Measurements from ENCODE around the gene NEK6. TPM values are rescaled to one million over a fixed set of nuclear protein-coding genes. Genes with fewer than 3 reads are reported as not detected.
A peak's percentile ranks its signal among the peaks of the same experiment; 100 is the strongest.

NEK6 gene
- 11.2 TPM for total RNA-seq

DNA sequence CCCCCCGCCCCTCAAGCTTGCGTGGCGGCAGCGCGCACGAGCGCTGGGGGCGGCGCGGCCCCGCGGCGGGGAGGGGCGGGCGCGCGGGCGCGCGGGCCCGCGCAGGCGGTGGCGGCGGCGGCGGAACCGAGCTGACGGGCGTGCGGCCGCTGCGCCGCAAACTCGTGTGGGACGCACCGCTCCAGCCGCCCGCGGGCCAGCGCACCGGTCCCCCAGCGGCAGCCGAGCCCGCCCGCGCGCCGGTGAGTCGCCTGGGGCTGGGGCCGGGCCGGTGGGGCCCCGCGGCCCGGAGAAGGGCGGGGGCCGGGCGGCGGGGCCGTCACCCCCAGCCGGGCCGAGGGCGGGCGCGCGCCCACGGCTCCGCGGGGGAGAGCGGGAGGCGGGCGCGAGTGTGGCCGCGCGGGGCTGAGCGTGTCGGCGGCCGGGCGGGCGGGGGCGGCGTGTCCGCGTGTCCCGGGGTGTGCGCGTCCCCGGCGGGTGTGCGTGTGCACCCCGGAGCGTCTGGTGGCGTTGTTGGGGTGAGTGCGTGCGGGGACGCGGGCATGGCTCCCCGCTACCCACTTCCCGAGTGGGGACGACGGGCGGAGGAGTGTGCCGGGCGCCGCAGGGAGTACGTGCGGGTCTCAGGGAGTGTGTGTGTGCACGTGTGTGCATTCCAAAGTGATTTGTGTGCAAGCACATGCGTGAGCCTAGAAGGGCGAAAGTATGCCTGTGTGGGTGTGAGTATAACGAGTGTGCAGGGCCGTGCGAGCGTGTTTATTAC is at the start of gene NEK6:
Gene NEK6 (plus strand): TSS at position 106 of the 763 bp plus-strand sequence. CDS start 44,016 bp downstream, outside the sequence.
- Histone ChIP-seq H3K9me3 (ENCODE audit: low read depth, low read length) (no peaks in the 10 kb centered on the region), H3K4me1 (ENCODE audit: insufficient read depth, low read length) (peaks cover 60% of the 10 kb centered on the region), H3K4me3 (ENCODE audit: low read length) (peak within 1 kb of the TSS; percentile 66), H3K27me3 (ENCODE audit: insufficient read depth, low read length) (no peaks in the 10 kb centered on the region)

GRCh38 chr9:124208571-124208970 is 49.2 kb upstream of the NEK6 start:
- H3K9me3 ChIP-seq (ENCODE audit: low read depth, low read length): no peaks in the 10 kb centered on the region
- H3K27me3 ChIP-seq (ENCODE audit: insufficient read depth, low read length): no peaks in the 10 kb centered on the region
- H3K4me1 ChIP-seq (ENCODE audit: insufficient read depth, low read length): peaks cover 77% of the 10 kb centered on the region
- no peak overlapping the region for H3K4me3 ChIP-seq (ENCODE audit: low read length)

DNA sequence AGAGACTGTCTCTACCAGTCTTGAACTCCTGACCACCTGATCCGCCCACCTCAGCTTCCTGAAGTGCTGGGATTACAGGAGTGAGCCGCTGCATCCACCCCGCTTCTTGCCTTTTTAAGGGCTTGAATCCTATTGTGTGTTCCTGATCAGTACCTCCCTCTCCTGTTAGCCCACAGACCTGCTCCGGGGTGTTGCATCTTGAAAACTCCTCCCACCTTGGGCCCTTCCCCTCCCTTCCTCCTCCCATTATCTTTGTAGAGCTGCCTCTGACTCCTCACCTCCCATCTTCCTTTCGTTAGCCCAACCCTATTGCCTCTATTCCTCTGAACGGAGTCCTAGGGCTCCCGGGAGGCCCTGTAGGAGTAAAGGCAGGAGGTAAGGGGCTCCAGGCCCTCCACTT is 48.5 kb upstream of the NEK6 start:
- peaks cover 77% of the 10 kb centered on the region for H3K4me1 ChIP-seq (ENCODE audit: insufficient read depth, low read length)
- no peak overlapping the region for H3K4me3 ChIP-seq (ENCODE audit: low read length)
- no peaks in the 10 kb centered on the region for H3K9me3 ChIP-seq (ENCODE audit: low read depth, low read length)
- H3K27me3 ChIP-seq (ENCODE audit: insufficient read depth, low read length): no peaks in the 10 kb centered on the region

- Histone ChIP-seq H3K4me3 (ENCODE audit: low read length) (no peak overlapping the region), H3K27me3 (ENCODE audit: insufficient read depth, low read length) (no peaks in the 10 kb centered on the region), H3K4me1 (ENCODE audit: insufficient read depth, low read length) (peaks cover 77% of the 10 kb centered on the region), H3K9me3 (ENCODE audit: low read depth, low read length) (no peaks in the 10 kb centered on the region)
Observed at GRCh38 chr9:124209774-124210173, 48.0 kb upstream of the NEK6 start.

- Histone ChIP-seq H3K4me1 (ENCODE audit: insufficient read depth, low read length) (peaks cover 77% of the 10 kb centered on the region), H3K9me3 (ENCODE audit: low read depth, low read length) (no peaks in the 10 kb centered on the region), H3K27me3 (ENCODE audit: insufficient read depth, low read length) (no peaks in the 10 kb centered on the region), H3K4me3 (ENCODE audit: low read length) (no peak overlapping the region)
Observed at GRCh38 chr9:124210697-124211096, 47.1 kb upstream of the NEK6 start.

- Histone ChIP-seq H3K4me3 (ENCODE audit: low read length) (no peak overlapping the region), H3K27me3 (ENCODE audit: insufficient read depth, low read length) (no peaks in the 10 kb centered on the region), H3K9me3 (ENCODE audit: low read depth, low read length) (no peaks in the 10 kb centered on the region), H3K4me1 (ENCODE audit: insufficient read depth, low read length) (peaks cover 77% of the 10 kb centered on the region)
Observed at GRCh38 chr9:124212381-124213050, 45.2 kb upstream of the NEK6 start.

DNA sequence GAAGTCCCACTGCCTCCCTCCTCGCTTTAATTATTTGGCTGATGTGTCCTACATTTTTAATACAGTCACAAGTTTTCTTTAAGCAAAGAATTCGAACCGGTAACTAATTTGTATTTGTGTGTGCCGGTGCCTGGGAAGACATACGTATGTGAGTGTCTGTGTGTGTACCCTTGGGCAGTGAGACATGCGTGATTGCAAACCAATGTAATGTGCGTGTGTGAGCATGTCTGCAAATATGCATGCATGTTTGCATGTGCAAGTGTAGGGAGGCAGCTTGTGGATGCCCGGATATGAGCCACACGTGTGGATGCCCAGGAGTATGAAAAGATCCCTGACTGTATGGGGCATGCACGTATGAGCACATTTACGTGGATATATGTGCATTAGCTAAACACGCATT is 44.4 kb upstream of the NEK6 start:
- Histone ChIP-seq H3K9me3 (ENCODE audit: low read depth, low read length) (no peaks in the 10 kb centered on the region), H3K4me1 (ENCODE audit: insufficient read depth, low read length) (peaks cover 77% of the 10 kb centered on the region), H3K4me3 (ENCODE audit: low read length) (no peak overlapping the region), H3K27me3 (ENCODE audit: insufficient read depth, low read length) (no peaks in the 10 kb centered on the region)

GRCh38 chr9:124214116-124214515 is 43.6 kb upstream of the NEK6 start:
- Histone ChIP-seq H3K27me3 (ENCODE audit: insufficient read depth, low read length) (no peaks in the 10 kb centered on the region), H3K4me1 (ENCODE audit: insufficient read depth, low read length) (peaks cover 77% of the 10 kb centered on the region), H3K4me3 (ENCODE audit: low read length) (no peak overlapping the region), H3K9me3 (ENCODE audit: low read depth, low read length) (no peaks in the 10 kb centered on the region)

- Histone ChIP-seq H3K9me3 (ENCODE audit: low read depth, low read length) (no peaks in the 10 kb centered on the region), H3K27me3 (ENCODE audit: insufficient read depth, low read length) (no peaks in the 10 kb centered on the region), H3K4me1 (ENCODE audit: insufficient read depth, low read length) (peaks cover 77% of the 10 kb centered on the region), H3K4me3 (ENCODE audit: low read length) (no peak overlapping the region)
Observed at GRCh38 chr9:124214596-124215367, 43.0 kb upstream of the NEK6 start.

DNA sequence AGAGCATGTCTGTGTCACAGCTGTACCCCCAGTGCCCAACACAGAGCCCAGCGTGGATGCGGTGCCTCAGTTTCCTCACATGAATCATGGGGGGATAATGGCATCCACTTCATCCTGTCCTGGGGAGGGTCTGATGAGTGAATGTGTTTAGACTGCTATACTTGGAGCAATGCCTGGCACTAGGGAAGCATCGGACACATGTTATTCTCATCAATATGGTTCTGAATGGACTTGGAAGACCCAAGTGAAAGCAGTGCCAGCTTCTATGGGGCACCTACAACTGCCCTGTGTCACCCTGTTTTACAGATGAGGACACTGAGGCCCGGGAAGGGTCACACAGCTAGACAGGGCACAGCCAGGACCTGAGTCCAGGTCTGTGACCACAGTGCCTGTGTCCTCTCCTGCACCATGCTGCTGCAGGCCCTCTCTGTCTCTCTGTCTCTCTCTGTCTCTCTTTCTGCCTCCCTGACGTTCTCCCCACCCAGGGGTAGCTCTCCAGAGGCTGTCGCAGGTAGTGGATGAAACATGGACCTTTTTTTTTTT is 42.3 kb upstream of the NEK6 start:
- Histone ChIP-seq H3K27me3 (ENCODE audit: insufficient read depth, low read length) (no peaks in the 10 kb centered on the region), H3K4me1 (ENCODE audit: insufficient read depth, low read length) (peaks cover 82% of the 10 kb centered on the region), H3K4me3 (ENCODE audit: low read length) (no peak overlapping the region), H3K9me3 (ENCODE audit: low read depth, low read length) (no peaks in the 10 kb centered on the region)

- no peaks in the 10 kb centered on the region for H3K9me3 ChIP-seq (ENCODE audit: low read depth, low read length)
- H3K27me3 ChIP-seq (ENCODE audit: insufficient read depth, low read length): no peaks in the 10 kb centered on the region
- no peak overlapping the region for H3K4me3 ChIP-seq (ENCODE audit: low read length)
- H3K4me1 ChIP-seq (ENCODE audit: insufficient read depth, low read length): peaks cover 84% of the 10 kb centered on the region
Observed at GRCh38 chr9:124215956-124216355, 41.8 kb upstream of the NEK6 start.

DNA sequence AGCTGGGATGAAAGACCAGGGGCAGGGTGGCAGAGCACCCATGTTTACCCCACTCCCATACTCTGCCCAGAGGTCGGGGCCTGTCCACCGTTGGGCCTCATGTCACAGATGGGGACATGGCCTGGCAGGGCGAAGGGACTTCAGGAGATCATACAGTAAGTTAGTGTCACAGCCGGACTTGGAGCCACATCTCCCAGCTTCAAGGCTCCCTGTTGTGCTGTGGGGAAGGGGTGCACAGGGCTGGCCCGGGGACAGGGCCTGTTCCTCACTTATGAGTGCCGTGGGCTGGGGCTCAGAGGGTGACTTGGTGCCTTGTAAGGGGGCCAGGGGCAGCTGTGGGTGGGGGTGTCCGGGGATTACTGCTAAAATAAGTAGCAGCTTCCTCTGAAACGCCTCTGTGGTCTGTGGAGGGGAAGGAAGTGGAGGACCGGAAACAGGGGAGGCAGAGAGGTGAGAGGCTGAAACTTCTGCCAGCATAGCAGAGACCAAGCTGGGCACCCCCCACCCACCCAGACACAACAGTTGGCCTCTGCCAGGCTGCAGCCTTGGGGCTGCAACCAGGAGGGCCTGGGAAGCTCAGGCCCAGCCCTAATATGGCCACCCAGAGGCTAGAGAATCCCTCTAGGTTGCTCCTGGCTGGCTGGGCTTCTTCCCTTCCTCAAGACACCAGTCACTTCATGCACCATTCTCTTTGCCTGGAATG is 41.1 kb upstream of the NEK6 start:
- Histone ChIP-seq H3K4me3 (ENCODE audit: low read length) (no peak overlapping the region), H3K27me3 (ENCODE audit: insufficient read depth, low read length) (no peaks in the 10 kb centered on the region), H3K9me3 (ENCODE audit: low read depth, low read length) (no peaks in the 10 kb centered on the region), H3K4me1 (ENCODE audit: insufficient read depth, low read length) (peaks cover 87% of the 10 kb centered on the region)

DNA sequence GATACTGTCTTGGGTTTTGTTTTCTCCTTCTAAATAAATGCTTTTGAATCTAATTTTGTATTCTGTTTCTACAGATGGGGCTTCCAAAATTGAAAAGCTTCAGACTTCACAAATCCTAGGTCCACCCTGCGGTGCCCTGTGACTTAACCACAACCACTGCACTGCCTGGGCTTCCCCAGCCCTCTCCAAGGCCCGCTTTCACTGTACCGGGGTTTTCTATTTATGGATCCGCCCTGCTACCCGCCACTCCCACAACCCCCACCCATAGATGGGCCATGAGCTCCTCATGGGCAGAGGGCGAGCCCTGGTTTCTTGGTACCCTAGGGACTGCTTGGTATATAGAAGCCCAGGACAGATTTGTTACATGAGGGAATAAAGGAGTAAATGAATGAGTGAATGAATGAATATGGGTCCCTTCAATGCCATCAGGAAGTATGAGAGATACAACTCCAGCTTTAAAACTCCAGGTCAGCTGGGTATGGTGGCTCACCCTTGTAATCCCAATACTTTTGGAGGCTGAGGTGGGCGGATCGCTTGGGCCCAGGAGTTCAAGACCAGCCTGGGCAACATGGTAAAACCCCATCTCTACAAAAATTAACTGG is 39.8 kb upstream of the NEK6 start:
- Histone ChIP-seq H3K4me3 (ENCODE audit: low read length) (no peak overlapping the region), H3K4me1 (ENCODE audit: insufficient read depth, low read length) (peaks cover 100% of the 10 kb centered on the region), H3K9me3 (ENCODE audit: low read depth, low read length) (no peaks in the 10 kb centered on the region), H3K27me3 (ENCODE audit: insufficient read depth, low read length) (no peaks in the 10 kb centered on the region)

GRCh38 chr9:124218438-124218982 is 39.2 kb upstream of the NEK6 start:
- peaks cover 100% of the 10 kb centered on the region for H3K4me1 ChIP-seq (ENCODE audit: insufficient read depth, low read length)
- H3K27me3 ChIP-seq (ENCODE audit: insufficient read depth, low read length): no peaks in the 10 kb centered on the region
- H3K4me3 ChIP-seq (ENCODE audit: low read length): no peak overlapping the region
- no peaks in the 10 kb centered on the region for H3K9me3 ChIP-seq (ENCODE audit: low read depth, low read length)
